DMS53 (cell line): ENCODE results near the gene FBXO10.
"Not testable (repeated sequence)": the region's sequence is repeated elsewhere in the genome, so short reads cannot be mapped to it uniquely, and the experiment has no call there.

Source experiments
- DNase-seq: peaks from one replicate; lab custom pipeline; 2025; lab: John Stamatoyannopoulos, UW

Gene FBXO10

DNA sequence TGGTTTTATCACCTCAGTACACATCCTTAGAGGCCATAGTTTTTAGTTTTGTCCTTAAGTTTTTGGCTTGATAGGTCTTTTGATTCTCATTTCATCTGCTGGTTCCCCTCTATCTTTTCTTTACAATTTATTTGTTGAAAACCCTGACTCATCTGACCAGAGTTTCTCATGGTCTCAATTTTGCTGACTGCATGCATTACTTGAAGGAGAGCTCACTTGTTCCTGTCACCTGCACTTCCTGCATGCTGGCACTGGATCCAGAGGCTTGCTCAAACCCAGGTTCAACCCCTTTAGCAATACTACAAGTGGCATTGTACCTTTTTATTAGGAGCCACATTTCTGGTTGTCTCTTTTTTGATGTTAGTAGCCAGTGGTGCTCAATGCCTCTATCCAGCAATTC, 26.7 kb downstream of the FBXO10 start:
- DNase-seq = no peak

GRCh38 chr9:37547328-37547878, 28.8 kb downstream of the FBXO10 start:
- DNase-seq = no peak

DNA sequence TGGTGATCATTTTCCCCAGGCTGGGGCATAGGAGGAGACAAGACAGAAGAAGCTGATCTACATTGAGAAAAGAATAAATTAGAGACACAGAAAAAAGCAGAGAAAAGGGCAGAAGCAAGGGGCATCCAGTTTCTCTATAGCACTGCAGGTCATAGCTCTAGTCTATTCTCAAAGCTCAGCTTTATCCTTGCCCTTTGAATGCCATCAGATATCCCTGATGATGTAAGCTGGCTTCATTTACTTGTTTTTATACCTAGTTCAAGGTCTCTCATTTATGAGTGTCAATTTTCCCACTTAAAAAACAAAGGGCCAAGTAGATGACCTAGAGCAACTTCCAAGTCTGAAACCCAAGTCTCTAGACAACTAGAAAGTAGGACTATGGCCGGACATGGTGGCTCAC, 32.7 kb downstream of the FBXO10 start:
- no peak for DNase-seq

DNA sequence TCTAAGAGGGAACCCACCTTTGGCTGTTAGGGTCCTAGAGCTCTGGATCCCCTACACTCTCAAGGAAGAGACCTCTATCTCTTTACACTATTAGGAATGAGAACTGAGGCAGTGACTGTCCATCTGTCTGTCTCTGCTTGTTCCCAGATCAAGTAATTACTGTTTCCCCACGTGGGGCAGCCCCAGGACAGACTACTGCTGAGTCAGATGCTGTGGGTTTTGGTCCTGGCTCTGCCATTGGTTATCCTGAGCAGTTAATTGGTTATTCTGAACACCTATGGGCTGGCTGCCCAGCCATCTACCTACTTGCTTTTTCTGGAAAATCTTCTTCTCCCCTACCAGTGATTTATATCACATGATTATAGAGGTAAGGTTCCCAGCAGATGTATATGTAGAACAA, 33.3 kb downstream of the FBXO10 start:
- DNase-seq = no peak

DNA sequence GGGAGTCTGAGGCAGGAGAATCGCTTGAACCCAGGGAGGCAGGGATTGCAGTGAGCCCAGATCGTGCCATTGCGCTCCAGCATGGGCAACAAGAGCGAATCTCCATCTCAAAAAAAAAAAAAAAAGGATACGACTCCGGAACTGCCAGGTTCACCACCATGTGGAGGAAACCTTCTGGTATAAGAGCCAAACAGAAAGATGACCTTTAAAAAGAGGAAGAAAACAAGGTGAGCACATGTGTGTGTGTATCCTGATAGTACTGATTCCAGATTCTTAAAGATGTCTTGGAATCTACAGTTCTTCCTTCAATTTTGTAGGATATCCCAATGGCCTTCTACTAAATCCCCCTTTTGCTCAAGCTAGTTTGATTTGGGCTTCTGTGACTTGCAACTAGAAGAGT, 33.7 kb downstream of the FBXO10 start:
- DNase-seq = no peak

GRCh38 chr9:37541465-37541864, 34.7 kb downstream of the FBXO10 start:
- DNase-seq = no peak

DNA sequence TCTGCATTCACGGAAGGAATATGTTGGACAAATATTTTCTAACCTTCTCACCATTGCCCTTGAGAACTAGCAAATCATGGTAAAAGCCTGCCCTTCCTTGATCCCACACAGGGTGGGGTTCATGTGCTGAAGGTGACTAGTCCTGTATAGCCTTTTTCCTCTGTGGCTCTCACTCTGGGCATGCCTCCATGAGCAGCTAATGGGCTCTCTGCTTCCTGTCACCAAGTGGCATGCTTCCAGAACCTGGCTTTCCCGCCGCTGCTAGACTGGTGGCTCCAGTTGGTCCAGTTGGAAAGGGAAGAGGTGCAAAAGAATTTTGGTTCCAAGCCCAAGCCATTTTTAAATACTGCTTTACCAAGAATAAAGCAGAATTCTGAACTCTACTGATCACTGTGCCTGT, 35.5 kb downstream of the FBXO10 start:
- no peak for DNase-seq

DNA sequence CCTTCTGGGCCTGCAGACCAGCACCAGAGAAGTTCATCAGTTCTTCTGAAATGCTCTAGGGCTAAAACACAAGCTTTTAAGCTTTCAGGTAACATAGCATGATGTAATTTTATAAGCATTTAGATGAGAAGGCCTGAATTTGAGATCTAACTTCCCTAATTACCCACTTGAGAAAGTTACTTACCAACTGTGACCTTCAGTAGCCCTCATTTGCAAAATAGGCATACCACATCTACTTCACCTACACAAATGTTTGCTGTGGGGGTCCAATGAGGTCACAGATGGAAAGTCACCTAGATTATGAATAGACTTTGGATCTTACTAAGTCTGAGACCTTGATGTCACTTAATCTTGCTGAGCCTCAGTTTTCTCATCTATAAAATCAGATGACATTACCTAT, 36.5 kb downstream of the FBXO10 start:
- DNase-seq = no peak

DNA sequence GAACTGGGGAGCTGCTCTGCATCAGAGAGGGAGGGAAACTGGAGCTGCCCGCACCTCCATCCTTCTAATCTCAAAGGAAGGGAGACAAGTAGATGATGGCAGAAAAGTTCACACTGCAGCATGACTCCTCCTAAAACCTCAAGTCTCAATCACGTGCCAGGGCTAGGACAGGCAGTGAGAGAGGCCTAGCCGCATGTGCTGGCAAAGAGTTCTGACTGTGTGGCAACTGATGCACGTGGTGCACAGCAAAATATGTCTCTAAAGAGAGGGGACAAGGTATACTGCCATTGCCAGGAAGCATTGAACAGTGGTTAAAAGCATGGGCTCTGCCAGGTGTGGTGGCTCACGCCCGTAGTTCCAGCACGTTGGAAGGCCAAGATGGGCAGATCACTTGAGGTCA, 38.1 kb downstream of the FBXO10 start:
- DNase-seq = no peak

GRCh38 chr9:37534901-37535300, 41.3 kb downstream of the FBXO10 start:
- DNase-seq = no peak

- DNase-seq = no peak
Observed at GRCh38 chr9:37534412-37534811, 41.8 kb downstream of the FBXO10 start.

GRCh38 chr9:37531699-37532098, 44.5 kb downstream of the FBXO10 start:
- no peak for DNase-seq

DNA sequence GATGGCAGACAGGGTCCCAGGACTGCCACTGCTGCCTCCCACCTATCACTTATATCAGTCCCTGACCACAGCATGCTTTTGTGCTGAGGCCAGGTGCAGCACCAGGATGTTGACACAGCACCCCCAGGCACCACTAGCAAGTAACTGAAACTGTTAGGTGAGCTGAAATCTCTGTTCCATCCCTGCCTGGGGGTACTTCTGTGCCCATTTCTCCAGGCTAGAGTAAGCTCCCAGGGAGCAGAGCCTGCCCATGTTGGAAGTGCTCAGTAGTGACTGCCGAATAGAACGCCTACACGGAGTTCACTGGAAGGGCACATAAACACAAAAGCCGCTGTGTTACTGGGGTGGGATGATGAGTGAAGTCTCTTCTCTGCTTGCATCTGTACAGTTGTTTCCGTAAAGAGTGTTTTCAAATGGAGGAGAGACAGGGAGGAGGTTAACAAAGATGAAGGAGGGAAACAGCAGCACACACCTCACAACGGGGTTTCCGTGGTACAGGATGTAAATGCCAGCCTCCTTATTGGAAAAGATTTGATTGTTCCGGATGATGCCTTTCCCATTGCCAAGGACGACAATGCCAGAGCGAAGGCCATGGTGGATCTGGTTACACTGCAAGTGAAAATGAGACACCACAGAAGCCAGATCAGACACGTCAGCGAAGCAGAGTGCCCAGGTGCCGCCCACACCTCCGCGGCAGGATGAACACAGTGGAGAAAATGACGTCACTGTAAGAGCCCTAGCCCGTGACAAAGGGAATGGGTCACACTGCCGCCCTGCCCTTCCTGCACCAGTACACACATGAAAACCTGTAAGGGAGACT, 47.3 kb downstream of the FBXO10 start:
- peak; percentile 81 for DNase-seq

GRCh38 chr9:37523916-37524315, 52.3 kb downstream of the FBXO10 start:
- no peak for DNase-seq

GRCh38 chr9:37522971-37523370, 53.2 kb downstream of the FBXO10 start:
- no peak for DNase-seq

GRCh38 chr9:37521111-37521510, 55.1 kb downstream of the FBXO10 start:
- no peak for DNase-seq

- DNase-seq = no peak
Observed at GRCh38 chr9:37520641-37521040, 55.5 kb downstream of the FBXO10 start.

DNA sequence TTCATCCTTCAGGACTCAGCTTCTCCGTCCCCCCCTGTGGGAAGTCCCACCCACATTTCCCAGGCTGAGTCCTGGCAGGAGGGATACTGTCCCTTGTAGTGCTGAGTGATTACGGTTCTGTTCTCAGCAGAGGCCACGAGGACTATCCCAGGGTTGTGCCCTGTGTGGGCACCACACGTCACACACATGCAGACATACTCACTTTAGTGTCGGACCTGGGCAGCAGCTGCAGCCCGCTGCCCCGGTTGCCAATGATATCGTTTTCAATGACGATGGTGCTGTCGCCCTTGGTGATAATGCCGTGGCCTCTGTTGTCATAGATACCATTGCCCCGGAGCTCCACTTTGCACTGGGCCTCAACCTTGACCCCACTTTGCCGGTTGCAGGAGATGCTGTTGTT, 58.3 kb downstream of the FBXO10 start:
- no peak for DNase-seq

DNA sequence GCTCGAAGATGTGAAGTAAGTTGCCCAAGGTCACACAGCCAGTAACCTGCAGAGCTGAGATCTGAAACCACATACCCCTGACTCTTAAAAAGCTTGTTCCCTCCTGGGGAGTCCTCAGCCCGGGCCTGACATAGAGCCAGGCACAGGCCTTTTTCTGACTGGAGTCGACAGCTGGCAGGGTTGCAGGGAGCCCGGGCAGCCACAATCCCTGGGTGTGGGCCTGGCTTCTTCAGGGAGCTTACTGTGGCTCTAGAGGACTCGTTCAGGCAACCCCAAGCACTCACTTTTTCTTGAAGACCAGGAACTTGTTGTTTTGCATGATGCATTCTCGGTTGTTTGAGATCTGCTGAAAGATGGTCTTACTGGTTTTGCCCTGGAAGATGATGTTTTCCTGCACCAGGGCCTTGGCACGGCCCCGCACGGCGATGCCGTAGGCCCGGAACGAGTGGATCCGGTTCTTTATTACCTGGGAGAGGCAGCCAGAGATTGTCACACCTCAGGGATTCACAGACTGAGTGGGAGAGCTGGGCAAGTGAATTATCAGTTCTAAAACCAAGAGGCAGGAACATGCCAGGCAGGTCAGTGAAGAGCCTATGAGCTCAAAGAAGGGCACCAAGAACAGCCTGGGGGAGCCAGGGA, 60.4 kb downstream of the FBXO10 start:
- DNase-seq = no peak

- DNase-seq = no peak
Observed at GRCh38 chr9:37514999-37515398, 61.2 kb downstream of the FBXO10 start.

- DNase-seq = not testable (repeated sequence)
Observed at GRCh38 chr9:37514415-37514814, 61.8 kb downstream of the FBXO10 start.

GRCh38 chr9:37512437-37512836, 63.7 kb downstream of the FBXO10 start:
- DNase-seq = peak; percentile 15
